HepG2 (cell line): ENCODE data around the gene CDKN2C. TPM values are rescaled to one million over a fixed set of nuclear protein-coding genes. Genes with fewer than 3 reads are reported as not detected.

Experiments
- GTF2F1 ChIP-seq: fragments of 150-350 bp; IDR thresholded peaks from 2 replicates; pipeline ENCODE4 v1.6.1; 2014; ENCODE audit warnings: low read length
- GTF3A ChIP-seq: sonication (generic); formaldehyde crosslinking; conservative IDR thresholded peaks from 2 replicates; pipeline ENCODE4 v1.4.0; 2020; ENCODE audit warnings: mild to moderate bottlenecking, missing genetic modification reagents
- NFE2 ChIP-seq: sonication (generic); formaldehyde crosslinking; IDR thresholded peaks from 2 replicates; pipeline ENCODE4 v1.4.0; 2020; ENCODE audit warnings: missing genetic modification reagents
- REST ChIP-seq, 2 experiments: IDR thresholded peaks; 2 replicates each; pipeline ENCODE4 v1.6.1; 2011 to 2012; ENCODE audit warnings: low read length in 2 of 2, borderline replicate concordance in 1 of 2, low read depth in 1 of 2, mild to moderate bottlenecking in 1 of 2, moderate library complexity in 1 of 2
- SP4 ChIP-seq: sonication (generic); formaldehyde crosslinking; IDR thresholded peaks from 2 replicates; pipeline ENCODE4 v1.8.1; 2023; ENCODE audit warnings: mild to moderate bottlenecking, missing genetic modification reagents
- TMF1 ChIP-seq: sonication (generic); formaldehyde crosslinking; IDR thresholded peaks from 2 replicates; pipeline ENCODE4 v1.8.1; 2022; ENCODE audit warnings: low read depth, missing genetic modification reagents
- UBTF ChIP-seq: sonication (generic); formaldehyde crosslinking; IDR thresholded peaks from 2 replicates; pipeline ENCODE4 v1.4.0; 2020; ENCODE audit warnings: mild to moderate bottlenecking, missing genetic modification reagents
- ZBTB14 ChIP-seq: sonication (generic); formaldehyde crosslinking; IDR thresholded peaks from 2 replicates; pipeline ENCODE4 v1.4.0; 2020; ENCODE audit warnings: missing genetic modification reagents
- ZNF143 ChIP-seq: sonication (generic); formaldehyde crosslinking; IDR thresholded peaks from 2 replicates; pipeline ENCODE4 v1.4.0; 2020; ENCODE audit warnings: missing genetic modification reagents
- ZNF253 ChIP-seq: sonication (generic); formaldehyde crosslinking; IDR thresholded peaks from 2 replicates; pipeline ENCODE4 v1.8.0; 2022; ENCODE audit warnings: mild to moderate bottlenecking, missing genetic modification reagents, borderline replicate concordance
- ZNF263 ChIP-seq: sonication (generic); formaldehyde crosslinking; IDR thresholded peaks from 2 replicates; pipeline ENCODE4 v1.4.0; 2020; ENCODE audit warnings: missing genetic modification reagents
- ZNF546 ChIP-seq: sonication (generic); formaldehyde crosslinking; conservative IDR thresholded peaks from 2 replicates; pipeline ENCODE4 v1.8.1; 2023; ENCODE audit warnings: mild to moderate bottlenecking, missing genetic modification reagents
- ZNF556 ChIP-seq: sonication (generic); formaldehyde crosslinking; IDR thresholded peaks from 2 replicates; pipeline ENCODE4 v1.4.0; 2020; ENCODE audit warnings: mild to moderate bottlenecking, missing genetic modification reagents, borderline replicate concordance
- ZNF839 ChIP-seq: sonication (generic); formaldehyde crosslinking; IDR thresholded peaks from 2 replicates; pipeline ENCODE4 v1.4.0; 2020; ENCODE audit warnings: missing genetic modification reagents, mild to moderate bottlenecking, borderline replicate concordance
- polyA plus RNA-seq, 8 experiments: library from polyadenylated mRNA; depleted of rRNA in 3 of 8; stranded (reverse) in 7 of 8; unstranded in 1 of 8; fragments of >200 nt; fragmentation: Illumina TruSeq in 4 of 8; extraction: Trizol in 4 of 8; gene quantifications; 2 replicates each; pipeline versions ENCODE4 v1.2.1 to v1.2.3, GENCODE V29; 2011 to 2016; ENCODE audit warnings: low read depth in 4 of 8, missing spikeins in 1 of 8, mixed read lengths in 1 of 8; ENCODE audit not compliant: insufficient read depth in 1 of 8
- total RNA-seq, 5 experiments: library from RNA; depleted of rRNA; stranded (reverse); fragments of >200 nt; fragmentation: Illumina TruSeq; extraction: Trizol; gene quantifications; 2 replicates each; pipeline ENCODE4 v1.2.3, GENCODE V29; 2016; ENCODE audit warnings: low read depth in 1 of 5
- TF ChIP-seq, protein P1 (sequence below): IDR thresholded peaks from 2 replicates; pipeline ENCODE4 v1.6.1; 2018; ENCODE audit warnings: missing genetic modification reagents, mild to moderate bottlenecking, missing compliant biosample characterization
- TF ChIP-seq, protein P2 (sequence below): sonication (generic); formaldehyde crosslinking; IDR thresholded peaks from 2 replicates; pipeline ENCODE4 v1.5.1; 2020; ENCODE audit warnings: mild to moderate bottlenecking, missing genetic modification reagents, borderline replicate concordance
- TF ChIP-seq, protein P3 (sequence below): sonication (generic); formaldehyde crosslinking; IDR thresholded peaks from 2 replicates; pipeline ENCODE4 v1.8.0; 2022; ENCODE audit warnings: mild to moderate bottlenecking, missing genetic modification reagents

CDKN2C gene
- total and polyA plus RNA-seq, 2 of the 13 experiments (the other 11 are each of a cell fraction or from before 2014, with no cell fraction given) = 7.8 to 13.7 TPM

DNA sequence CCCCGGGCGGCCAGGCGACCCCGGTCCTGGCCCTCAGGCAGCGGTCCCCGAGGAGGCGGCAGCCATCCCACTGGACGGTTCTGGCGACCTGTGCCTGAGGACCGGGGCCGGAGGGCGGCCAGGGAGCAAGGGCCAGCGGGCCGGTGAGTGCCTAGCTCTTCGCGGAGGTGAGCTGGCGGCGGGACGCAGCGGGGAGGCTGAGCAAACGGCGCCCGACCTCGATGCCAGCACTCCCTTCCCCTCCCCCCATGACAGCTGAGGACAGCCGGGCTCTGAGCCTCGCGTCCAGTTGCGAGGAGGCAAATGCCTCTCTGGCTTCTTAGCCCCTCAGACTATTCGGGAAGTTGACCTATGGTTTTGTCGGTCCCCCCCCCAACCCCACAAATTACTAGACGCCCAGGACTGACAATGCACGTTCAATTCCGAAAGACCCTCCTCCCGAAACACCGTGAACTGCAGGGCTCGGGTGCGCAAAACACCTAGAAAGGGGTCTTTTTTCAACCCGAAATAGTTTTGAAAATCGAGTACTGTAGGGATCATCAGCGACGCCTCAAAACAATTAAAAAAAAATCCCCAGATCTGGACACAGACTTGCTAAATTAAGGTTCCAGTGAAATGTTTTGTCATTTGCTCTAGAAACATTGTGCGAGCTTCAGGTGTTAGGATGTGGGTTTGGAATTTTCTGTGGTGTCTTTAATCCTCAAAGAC, 8.3 kb downstream of the CDKN2C start (continued):
- TF ChIP-seq REST (IDR thresholded peaks at IDR 0.05; ENCODE audit: borderline replicate concordance in 1 of 2, low read depth in 1 of 2, low read length in 2 of 2) (no peak), SP4 (CRISPR knock-in tag) (0 out of 2 replicates have a peak, but pooled peaks have one; percentile 15), ZNF839 (CRISPR knock-in tag) (no peak; the same call in 1 of the 2 replicates), GTF3A (CRISPR knock-in tag) (0 out of 2 replicates have a peak, but pooled peaks have one; percentile 27), ZNF556 (0 out of 2 replicates have a peak, but pooled peaks have one; percentile 24), ZNF253 (CRISPR knock-in tag) (no peak), NFE2 (no peak), ZNF546 (CRISPR knock-in tag) (no peak), GTF2F1 (no peak), ZBTB14 (CRISPR knock-in tag) (0 out of 2 replicates have a peak, but pooled peaks have one; percentile 31), UBTF (peak; percentile 98), ZNF263 (peak; percentile 9; the same call in 1 of the 2 replicates), ZNF143 (CRISPR knock-in tag) (0 out of 2 replicates have a peak, but pooled peaks have one; percentile 15), TMF1 (CRISPR knock-in tag) (peak; percentile 35; the same call in 1 of the 2 replicates)
- TF ChIP-seq, protein P1, sequence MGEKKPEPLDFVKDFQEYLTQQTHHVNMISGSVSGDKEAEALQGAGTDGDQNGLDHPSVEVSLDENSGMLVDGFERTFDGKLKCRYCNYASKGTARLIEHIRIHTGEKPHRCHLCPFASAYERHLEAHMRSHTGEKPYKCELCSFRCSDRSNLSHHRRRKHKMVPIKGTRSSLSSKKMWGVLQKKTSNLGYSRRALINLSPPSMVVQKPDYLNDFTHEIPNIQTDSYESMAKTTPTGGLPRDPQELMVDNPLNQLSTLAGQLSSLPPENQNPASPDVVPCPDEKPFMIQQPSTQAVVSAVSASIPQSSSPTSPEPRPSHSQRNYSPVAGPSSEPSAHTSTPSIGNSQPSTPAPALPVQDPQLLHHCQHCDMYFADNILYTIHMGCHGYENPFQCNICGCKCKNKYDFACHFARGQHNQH (CRISPR knock-in tag) = no peak
- TF ChIP-seq, protein P2, sequence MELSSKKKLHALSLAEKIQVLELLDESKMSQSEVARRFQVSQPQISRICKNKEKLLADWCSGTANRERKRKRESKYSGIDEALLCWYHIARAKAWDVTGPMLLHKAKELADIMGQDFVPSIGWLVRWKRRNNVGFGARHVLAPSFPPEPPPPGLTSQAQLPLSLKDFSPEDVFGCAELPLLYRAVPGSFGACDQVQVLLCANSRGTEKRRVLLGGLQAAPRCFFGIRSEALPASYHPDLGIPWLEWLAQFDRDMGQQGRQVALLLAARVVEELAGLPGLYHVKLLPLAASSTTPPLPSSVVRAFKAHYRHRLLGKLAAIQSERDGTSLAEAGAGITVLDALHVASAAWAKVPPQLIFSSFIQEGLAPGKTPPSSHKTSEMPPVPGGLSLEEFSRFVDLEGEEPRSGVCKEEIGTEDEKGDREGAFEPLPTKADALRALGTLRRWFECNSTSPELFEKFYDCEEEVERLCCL (CRISPR knock-in tag) = no peak
- TF ChIP-seq, protein P3, sequence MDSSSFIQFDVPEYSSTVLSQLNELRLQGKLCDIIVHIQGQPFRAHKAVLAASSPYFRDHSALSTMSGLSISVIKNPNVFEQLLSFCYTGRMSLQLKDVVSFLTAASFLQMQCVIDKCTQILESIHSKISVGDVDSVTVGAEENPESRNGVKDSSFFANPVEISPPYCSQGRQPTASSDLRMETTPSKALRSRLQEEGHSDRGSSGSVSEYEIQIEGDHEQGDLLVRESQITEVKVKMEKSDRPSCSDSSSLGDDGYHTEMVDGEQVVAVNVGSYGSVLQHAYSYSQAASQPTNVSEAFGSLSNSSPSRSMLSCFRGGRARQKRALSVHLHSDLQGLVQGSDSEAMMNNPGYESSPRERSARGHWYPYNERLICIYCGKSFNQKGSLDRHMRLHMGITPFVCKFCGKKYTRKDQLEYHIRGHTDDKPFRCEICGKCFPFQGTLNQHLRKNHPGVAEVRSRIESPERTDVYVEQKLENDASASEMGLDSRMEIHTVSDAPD (CRISPR knock-in tag) = 0 out of 2 replicates have a peak, but pooled peaks have one; percentile 14
